ENCODE data around the gene GARIN5B. TPM values are rescaled to one million over a fixed set of nuclear protein-coding genes. Genes with fewer than 3 reads are reported as not detected.

Gene GARIN5B
- total and polyA plus RNA-seq, 2 of the 8 experiments (the other 6 are each of a cell fraction or from before 2014, with no cell fraction given), result 0.03 TPM; not detected in 1

- Histone ChIP-seq H2AK5ac (ENCODE audit: low read depth, low read length) (peak within 1 kb of the TSS; percentile 86), H2BK120ac (replicated peaks; ENCODE audit: low read depth, low read length) (no peak within 1 kb of the TSS), H3K4me1 (replicated peaks in 1 of 4; ENCODE audit: control insufficient read depth in 3 of 4, insufficient read depth in 4 of 4, low read length in 3 of 4) (peaks cover 0 to 16% (median 9%) of the 10 kb centered on the region in 4 experiments; a peak in 6 of 7 replicates), H3K4me3 (ENCODE audit: extremely low read depth in 1 of 4, insufficient read depth in 2 of 4, low read depth in 3 of 4, low read length in 4 of 4) (peak within 1 kb of the TSS; percentile 69 to 85 (median 84)), H2AFZ (ENCODE audit: low read length) (peak within 1 kb of the TSS; percentile 27), H3K56ac (replicated peaks; ENCODE audit: insufficient read length, low read depth, low read length) (peak within 1 kb of the TSS; percentile 88), H3K14ac (ENCODE audit: insufficient read length) (no peak within 1 kb of the TSS), H3K23me2 (ENCODE audit: low read depth, low read length) (peaks cover 20% of the 10 kb centered on the region; the same call in 1 of the 2 replicates), H3K9ac (replicated peaks in 1 of 4; ENCODE audit: extremely low read depth in 1 of 4, low read depth in 3 of 4, low read length in 3 of 4) (peak within 1 kb of the TSS in 3 of 4 experiments; percentile 82 to 92 (median 84); a peak in 6 of 7 replicates), H4K5ac (ENCODE audit: insufficient read length, low read depth, low read length) (peak within 1 kb of the TSS; percentile 89), H2BK20ac (ENCODE audit: low read length) (no peak within 1 kb of the TSS), H3K9me3 (ENCODE audit: insufficient read depth in 2 of 2, low read depth in 1 of 2, low read length in 1 of 2) (no peaks in the 10 kb centered on the region), H3K27ac (ENCODE audit: low read depth, low read length) (peak within 1 kb of the TSS; percentile 99), H3K27me3 (replicated peaks in 1 of 4; ENCODE audit: control insufficient read depth in 3 of 4, extremely low read depth in 1 of 4, insufficient read depth in 3 of 4, low read length in 3 of 4) (peaks cover 0 to 3% (median 0%) of the 10 kb centered on the region in 4 experiments; a peak in 1 of 7 replicates), H3K18ac (ENCODE audit: extremely low read depth, low read length) (peak within 1 kb of the TSS; percentile 85), H2BK12ac (ENCODE audit: low read depth, low read length) (peak within 1 kb of the TSS; percentile 89), H3K4ac (replicated peaks; ENCODE audit: insufficient read length, low read depth, low read length) (peak within 1 kb of the TSS; percentile 19), H3K79me1 (ENCODE audit: low read depth, low read length) (peaks cover 5% of the 10 kb centered on the region; the same call in 1 of the 2 replicates), H2BK5ac (ENCODE audit: low read depth, low read length) (peak within 1 kb of the TSS; percentile 97), H3K36me3 (ENCODE audit: control insufficient read depth in 2 of 4, insufficient read depth in 4 of 4, low read length in 3 of 4) (peaks cover 0 to 20% (median 12%) of the 10 kb centered on the region in 4 experiments; a peak in 4 of 8 replicates), H4K20me1 (replicated peaks in 1 of 2; ENCODE audit: control insufficient read depth in 1 of 2, insufficient read depth in 2 of 2, low read length in 2 of 2) (peaks cover 0 to 6% of the 10 kb centered on the region in 2 experiments), H4K8ac (ENCODE audit: extremely low read depth, insufficient read depth, low read length) (peak within 1 kb of the TSS; percentile 98), H3K23ac (ENCODE audit: insufficient read length) (no peak within 1 kb of the TSS), H2BK15ac (ENCODE audit: low read length) (peak within 1 kb of the TSS; percentile 83), H3K79me2 (ENCODE audit: control insufficient read depth in 1 of 2, insufficient read depth in 2 of 2, low read length in 2 of 2) (peaks cover 0 to 3% of the 10 kb centered on the region in 2 experiments; a peak in 1 of 4 replicates), H3K4me2 (ENCODE audit: insufficient read depth in 1 of 2, low read depth in 2 of 2, low read length in 2 of 2) (peak within 1 kb of the TSS; percentile 79 to 94), H4K91ac (replicated peaks; ENCODE audit: insufficient read length, low read length) (peak within 1 kb of the TSS; percentile 86)
- CTCF ChIA-PET (ENCODE audit: partially characterized antibody), result interaction anchor here (0.6 to 2.1 kb wide), 16 partner anchors 10 to 876 kb away, joined by 3 to 12 read pairs (median 4); partner anchors contain the start of genes LENG9, TMEM150B and TMEM238
- POLR2A ChIA-PET (ENCODE audit: partially characterized antibody), result interaction anchor here (0.7 to 4.1 kb wide), 35 partner anchors 8 to 193 kb away, joined by 3 to 30 read pairs (median 5); partner anchors contain the start of genes BRSK1, GARIN5B, HSPBP1 and RPL28
- FAIRE-seq, result peak; percentile 96
- WGBS, 2 experiments (ENCODE audit: extremely low coverage in 1 of 2, insufficient coverage in 1 of 2, insufficient read length in 1 of 2, insufficient replicate concordance in 2 of 2, low coverage in 1 of 2, low lambda C conversion rate in 2 of 2, missing lambda C conversion rate in 1 of 2), result 2% methylated on average over 48 of the region's 63 CpGs; no CpG with 5 or more reads in 1 of the 2 experiments
- peak; percentile 100 for DNase-seq (ENCODE audit: low read depth in 1 of 2, low spot score in 2 of 2)
- TF ChIP-seq TCF12 (IDR thresholded peaks at IDR 0.05; ENCODE audit: low read depth, low read length) (no peak), POLR2A (IDR thresholded peaks at IDR 0.05; ENCODE audit: control extremely low read depth in 1 of 2, low read depth in 2 of 2, low read length in 2 of 2) (no peak; a peak in 1 of 3 replicates), BCL11A (IDR thresholded peaks at IDR 0.05; ENCODE audit: low read depth in 2 of 2, low read length in 2 of 2) (no peak), RXRA (IDR thresholded peaks at IDR 0.05; ENCODE audit: insufficient read depth, low read depth, low read length) (no peak), HDAC6 (IDR thresholded peaks at IDR 0.05; ENCODE audit: low read depth, low read length) (no peak), SRF (IDR thresholded peaks at IDR 0.05; ENCODE audit: low read depth, low read length) (no peak), POU5F1 (IDR thresholded peaks at IDR 0.05; ENCODE audit: low read depth, low read length) (no peak), JUN (IDR thresholded peaks at IDR 0.05; ENCODE audit: low read depth, low read length) (no peak), RBBP5 (IDR thresholded peaks at IDR 0.05; ENCODE audit: borderline replicate concordance, low read depth, low read length) (no peak), TBP (IDR thresholded peaks at IDR 0.05; ENCODE audit: low read depth, low read length) (peak; percentile 73), KDM1A (IDR thresholded peaks at IDR 0.05; ENCODE audit: borderline replicate concordance, low read length) (no peak), POLR2AphosphoS5 (IDR thresholded peaks at IDR 0.05; ENCODE audit: low read depth, low read length) (peak; percentile 80; the same call in 1 of the 2 replicates)
These were observed 23.8 kb downstream of the GARIN5B start, which contains the start of gene KMT5C for GRCh38 chr19:55339105-55339888. TSS of gene KMT5C (plus strand) at chr19:55339876. CDS start at chr19:55341937, 2,061 bp downstream.

Data from H1 (cell line).